ENCODE results near the gene FERMT1. TPM values are rescaled to one million over a fixed set of nuclear protein-coding genes. Genes with fewer than 3 reads are reported as not detected.

The FERMT1 gene
- total RNA-seq, 1 donor from 2014 or later = 1.3 TPM

GRCh38 chr20:6048391-6048790, 74.4 kb downstream of the FERMT1 start:
- H3K79me2 ChIP-seq (ENCODE audit: low read depth) = no peaks in the 10 kb centered on the region
- TF ChIP-seq CTCF (IDR thresholded peaks at IDR 0.05) = no peak
- Mint-ChIP-seq H3K9me3 (no peaks in the 10 kb centered on the region), H3K36me3 (peaks cover 2% of the 10 kb centered on the region), H3K27me3 (ENCODE audit: insufficient read depth, low read depth) (peaks cover 35% of the 10 kb centered on the region), H3K27ac (no peak overlapping the region), H3K4me3 (no peak overlapping the region), H3K4me1 (peaks cover 5% of the 10 kb centered on the region)
- H4K20me1 ChIP-seq (ENCODE audit: low read depth) = no peaks in the 10 kb centered on the region
- peaks cover 51% of the 10 kb centered on the region for H3K27me3 ChIP-seq
- no peak overlapping the region for H3K4me2 ChIP-seq
- no peak for DNase-seq (ENCODE audit: low spot score)
- no peak overlapping the region for H3K4me3 ChIP-seq
- peaks cover 6% of the 10 kb centered on the region for H3K4me1 ChIP-seq
- H3K27ac ChIP-seq = no peak overlapping the region
- H3K36me3 ChIP-seq = no peaks in the 10 kb centered on the region
- no peaks in the 10 kb centered on the region for H3F3A ChIP-seq (ENCODE audit: low read depth)
- no peaks in the 10 kb centered on the region for H3K9me3 ChIP-seq (ENCODE audit: low read depth)
- no peak overlapping the region for H3K9ac ChIP-seq
- no peak overlapping the region for H2AFZ ChIP-seq (replicated peaks)

GRCh38 chr20:6046432-6046831, 76.4 kb downstream of the FERMT1 start:
- no peak overlapping the region for H3K27ac ChIP-seq
- H3K36me3 Mint-ChIP-seq = peaks cover 7% of the 10 kb centered on the region
- DNase-seq (ENCODE audit: low spot score) = no peak
- TF ChIP-seq EZH2phosphoT487 (IDR thresholded peaks at IDR 0.05) = no peak
- TF ChIP-seq CTCF (IDR thresholded peaks at IDR 0.05) = no peak
- TF ChIP-seq EZH2 (IDR thresholded peaks at IDR 0.05) = no peak
- H3F3A ChIP-seq (ENCODE audit: low read depth) = no peaks in the 10 kb centered on the region
- H3K4me2 ChIP-seq = no peak overlapping the region
- no peaks in the 10 kb centered on the region for H3K4me1 Mint-ChIP-seq
- no peaks in the 10 kb centered on the region for H3K36me3 ChIP-seq
- no peak overlapping the region for H3K9ac ChIP-seq
- H3K79me2 ChIP-seq (ENCODE audit: low read depth) = no peaks in the 10 kb centered on the region
- no peak overlapping the region for H3K27ac Mint-ChIP-seq
- H3K4me3 Mint-ChIP-seq = no peak overlapping the region
- no peak overlapping the region for H2AFZ ChIP-seq (replicated peaks)
- no peak overlapping the region for H3K4me3 ChIP-seq
- peaks cover 31% of the 10 kb centered on the region for H3K27me3 ChIP-seq
- H4K20me1 ChIP-seq (ENCODE audit: low read depth) = no peaks in the 10 kb centered on the region
- no peaks in the 10 kb centered on the region for H3K9me3 Mint-ChIP-seq
- H3K9me3 ChIP-seq (ENCODE audit: low read depth) = no peaks in the 10 kb centered on the region
- H3K27me3 Mint-ChIP-seq (ENCODE audit: insufficient read depth, low read depth) = peaks cover 21% of the 10 kb centered on the region
- no peaks in the 10 kb centered on the region for H3K4me1 ChIP-seq

GRCh38 chr20:6045566-6045965, 77.3 kb downstream of the FERMT1 start:
- no peak overlapping the region for H3K27ac Mint-ChIP-seq
- peaks cover 22% of the 10 kb centered on the region for H3K27me3 ChIP-seq
- H3K36me3 ChIP-seq = no peaks in the 10 kb centered on the region
- H2AFZ ChIP-seq (replicated peaks) = no peak overlapping the region
- H3F3A ChIP-seq (ENCODE audit: low read depth) = no peaks in the 10 kb centered on the region
- H3K9me3 Mint-ChIP-seq = no peaks in the 10 kb centered on the region
- peaks cover 10% of the 10 kb centered on the region for H3K36me3 Mint-ChIP-seq
- H3K9ac ChIP-seq = no peak overlapping the region
- no peaks in the 10 kb centered on the region for H3K79me2 ChIP-seq (ENCODE audit: low read depth)
- no peaks in the 10 kb centered on the region for H3K4me1 Mint-ChIP-seq
- no peaks in the 10 kb centered on the region for H4K20me1 ChIP-seq (ENCODE audit: low read depth)
- H3K4me2 ChIP-seq = no peak overlapping the region
- H3K27ac ChIP-seq = no peak overlapping the region
- H3K4me3 ChIP-seq = no peak overlapping the region
- H3K27me3 Mint-ChIP-seq (ENCODE audit: insufficient read depth, low read depth) = peaks cover 13% of the 10 kb centered on the region
- no peak overlapping the region for H3K4me3 Mint-ChIP-seq
- DNase-seq (ENCODE audit: low spot score) = no peak
- no peaks in the 10 kb centered on the region for H3K9me3 ChIP-seq (ENCODE audit: low read depth)
- TF ChIP-seq EZH2phosphoT487 (IDR thresholded peaks at IDR 0.05) = no peak
- no peak for TF ChIP-seq EZH2 (IDR thresholded peaks at IDR 0.05)
- no peak for TF ChIP-seq CTCF (IDR thresholded peaks at IDR 0.05)
- H3K4me1 ChIP-seq = no peaks in the 10 kb centered on the region

- Mint-ChIP-seq H3K36me3 (peaks cover 10% of the 10 kb centered on the region), H3K27ac (no peak overlapping the region), H3K4me3 (no peak overlapping the region), H3K27me3 (ENCODE audit: insufficient read depth, low read depth) (peaks cover 6% of the 10 kb centered on the region), H3K9me3 (no peaks in the 10 kb centered on the region), H3K4me1 (peaks cover under 1% of the 10 kb centered on the region)
- Histone ChIP-seq H3K9ac (no peak overlapping the region), H3K36me3 (no peaks in the 10 kb centered on the region), H4K20me1 (ENCODE audit: low read depth) (no peaks in the 10 kb centered on the region), H3K27me3 (peaks cover 8% of the 10 kb centered on the region), H3K4me1 (no peaks in the 10 kb centered on the region), H3K79me2 (ENCODE audit: low read depth) (no peaks in the 10 kb centered on the region), H3F3A (ENCODE audit: low read depth) (no peaks in the 10 kb centered on the region), H3K4me2 (no peak overlapping the region), H2AFZ (replicated peaks) (no peak overlapping the region), H3K9me3 (ENCODE audit: low read depth) (no peaks in the 10 kb centered on the region), H3K27ac (no peak overlapping the region), H3K4me3 (no peak overlapping the region)
- TF ChIP-seq CTCF (IDR thresholded peaks at IDR 0.05) (no peak), EZH2 (IDR thresholded peaks at IDR 0.05) (no peak), EZH2phosphoT487 (IDR thresholded peaks at IDR 0.05) (no peak)
- DNase-seq (ENCODE audit: low spot score) = no peak
Measured at GRCh38 chr20:6044115-6044514, 78.7 kb downstream of the FERMT1 start.

Measured in neural progenitor cell (in vitro differentiated cells).